Activated B cell treated with CpG ODN at 0.5 μM for 24 hours (primary cell): ENCODE data around the gene SAPCD2. TPM values are rescaled to one million over a fixed set of nuclear protein-coding genes. Genes with fewer than 3 reads are reported as not detected.

Source experiments
- ATAC-seq: fragments of 200-7000 bp; cut with Tn5 transposase; one replicate; pipeline ENCODE4 v1.10.0; 2021; ENCODE audit warnings: low read depth, mild to moderate bottlenecking, moderate library complexity
- CTCF ChIA-PET: fragments of 350-600 bp; sonication (Branson Sonifier 250); formaldehyde crosslinking; loops from one replicate; lab custom pipeline; 2021; ENCODE audit warnings: antibody characterized with exemption; lab: Charles Lee
- POLR2A ChIA-PET: fragments of 350-600 bp; sonication (Branson Sonifier 250); formaldehyde crosslinking; loops from one replicate; lab custom pipeline; 2021; ENCODE audit warnings: antibody characterized with exemption; lab: Charles Lee
- DNase-seq: peaks from one replicate; pipeline ENCODE4 v3.0.0; 2022
- H3K27ac Mint-ChIP-seq: one replicate; pipeline ENCODE4 v1.8.0; 2020; ENCODE audit warnings: mixed read lengths
- H3K27me3 Mint-ChIP-seq: one replicate; pipeline ENCODE4 v1.8.0; 2021; ENCODE audit warnings: mixed read lengths
- H3K36me3 Mint-ChIP-seq: one replicate; pipeline ENCODE4 v1.8.0; 2021; ENCODE audit warnings: low read depth, mixed read lengths
- H3K4me1 Mint-ChIP-seq: one replicate; pipeline ENCODE4 v1.8.0; 2021; ENCODE audit warnings: mixed read lengths
- H3K4me3 Mint-ChIP-seq: one replicate; pipeline ENCODE4 v1.8.0; 2020; ENCODE audit warnings: mild to moderate bottlenecking, mixed read lengths
- H3K9me3 Mint-ChIP-seq: one replicate; pipeline ENCODE4 v1.8.0; 2020; ENCODE audit warnings: mixed read lengths
- intact Hi-C: fragments of 100-400 bp; cut with micrococcal nuclease; formaldehyde crosslinking; loops from one replicate; pipeline ENCODE4 v1.15.1; 2024
- total RNA-seq: library from RNA; stranded (reverse); gene quantifications from 2 replicates; pipeline ENCODE4 v1.2.3, GENCODE V29; 2022
- TF ChIP-seq, protein P1 (sequence below): fragments of 200-600 bp; IDR thresholded peaks from one replicate; pipeline ENCODE4 v1.8.0; 2022; ENCODE audit warnings: antibody characterized with exemption, mild to moderate bottlenecking

Gene SAPCD2
- total RNA-seq, 1 donor from 2014 or later, result 0.80 TPM

- intact Hi-C loops, result no loop called here
- TF ChIP-seq, protein P1, sequence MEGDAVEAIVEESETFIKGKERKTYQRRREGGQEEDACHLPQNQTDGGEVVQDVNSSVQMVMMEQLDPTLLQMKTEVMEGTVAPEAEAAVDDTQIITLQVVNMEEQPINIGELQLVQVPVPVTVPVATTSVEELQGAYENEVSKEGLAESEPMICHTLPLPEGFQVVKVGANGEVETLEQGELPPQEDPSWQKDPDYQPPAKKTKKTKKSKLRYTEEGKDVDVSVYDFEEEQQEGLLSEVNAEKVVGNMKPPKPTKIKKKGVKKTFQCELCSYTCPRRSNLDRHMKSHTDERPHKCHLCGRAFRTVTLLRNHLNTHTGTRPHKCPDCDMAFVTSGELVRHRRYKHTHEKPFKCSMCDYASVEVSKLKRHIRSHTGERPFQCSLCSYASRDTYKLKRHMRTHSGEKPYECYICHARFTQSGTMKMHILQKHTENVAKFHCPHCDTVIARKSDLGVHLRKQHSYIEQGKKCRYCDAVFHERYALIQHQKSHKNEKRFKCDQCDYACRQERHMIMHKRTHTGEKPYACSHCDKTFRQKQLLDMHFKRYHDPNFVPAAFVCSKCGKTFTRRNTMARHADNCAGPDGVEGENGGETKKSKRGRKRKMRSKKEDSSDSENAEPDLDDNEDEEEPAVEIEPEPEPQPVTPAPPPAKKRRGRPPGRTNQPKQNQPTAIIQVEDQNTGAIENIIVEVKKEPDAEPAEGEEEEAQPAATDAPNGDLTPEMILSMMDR, result no peak
Observed at GRCh38 chr9:137110147-137110910, 40.0 kb upstream of the SAPCD2 start.

DNA sequence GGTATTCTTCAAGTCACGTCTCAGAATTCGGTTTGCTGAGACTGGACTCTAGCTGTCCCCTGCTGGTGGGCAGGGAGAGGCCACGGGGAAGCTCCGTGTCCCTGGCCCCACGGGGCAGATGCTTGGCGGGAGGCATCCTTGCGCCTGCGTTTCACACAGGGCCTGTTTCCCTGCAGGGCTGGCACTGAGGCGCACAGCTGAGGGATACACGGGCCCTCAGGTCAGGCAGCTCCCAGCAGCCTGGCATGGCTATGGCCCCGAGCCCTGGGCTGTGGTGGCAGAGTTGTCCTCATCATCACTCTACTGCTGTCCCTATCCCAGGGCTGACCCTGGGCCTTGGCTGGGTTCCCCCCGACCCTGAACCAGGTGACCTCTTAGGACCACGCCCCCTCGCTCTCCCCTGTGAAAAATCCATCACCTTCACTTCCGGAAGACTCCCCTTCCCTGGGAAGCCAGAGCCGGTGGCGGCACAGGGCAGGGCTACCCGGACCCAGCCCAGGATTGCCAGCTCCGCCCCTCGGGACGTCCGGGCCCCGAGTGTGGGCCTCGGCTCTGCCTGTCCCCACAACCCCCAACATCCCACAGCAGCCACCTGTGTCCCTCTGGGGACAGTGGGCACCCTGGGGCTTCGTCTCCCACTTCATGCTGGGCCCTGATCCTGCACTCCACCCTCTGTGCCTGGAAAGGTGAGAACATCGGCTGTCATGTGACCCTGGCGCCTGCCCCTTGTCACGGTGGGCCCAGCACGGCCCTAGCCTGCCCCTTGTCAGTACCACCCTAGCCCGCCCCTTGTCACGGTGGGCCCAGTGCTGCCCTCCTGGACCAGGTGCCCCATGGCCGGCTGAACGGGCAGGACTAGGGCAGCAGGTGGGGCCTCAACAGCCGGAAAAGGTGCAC is 39.1 kb upstream of the SAPCD2 start:
- no peak overlapping the region for H3K27ac Mint-ChIP-seq
- ATAC-seq, result no peak
- H3K36me3 Mint-ChIP-seq, result peaks cover 31% of the 10 kb centered on the region
- POLR2A ChIA-PET, result interaction anchor here (0.5 to 0.6 kb wide), 2 partner anchors 23 to 42 kb away, joined by 3 read pairs; no protein-coding TSS in a partner anchor
- no peak overlapping the region for H3K4me3 Mint-ChIP-seq
- TF ChIP-seq, protein P1, result no peak
- H3K27me3 Mint-ChIP-seq, result no peaks in the 10 kb centered on the region
- no peak for DNase-seq
- H3K4me1 Mint-ChIP-seq, result peaks cover 8% of the 10 kb centered on the region
- CTCF ChIA-PET, result no interaction called here
- intact Hi-C loops, result no loop called here
- no peaks in the 10 kb centered on the region for H3K9me3 Mint-ChIP-seq

More at GRCh38 chr9:137110147-137110910, 40.0 kb upstream of the SAPCD2 start:
- H3K4me3 Mint-ChIP-seq, result no peak overlapping the region
- peaks cover 8% of the 10 kb centered on the region for H3K4me1 Mint-ChIP-seq
- ATAC-seq, result no peak
- peaks cover 31% of the 10 kb centered on the region for H3K36me3 Mint-ChIP-seq
- ChIA-PET CTCF (no interaction called here), POLR2A (no interaction called here)
- no peaks in the 10 kb centered on the region for H3K27me3 Mint-ChIP-seq
- H3K27ac Mint-ChIP-seq, result no peak overlapping the region
- H3K9me3 Mint-ChIP-seq, result no peaks in the 10 kb centered on the region
- no peak for DNase-seq

GRCh38 chr9:137108608-137109249 is 38.4 kb upstream of the SAPCD2 start:
- H3K4me1 Mint-ChIP-seq, result peaks cover 8% of the 10 kb centered on the region
- peaks cover 31% of the 10 kb centered on the region for H3K36me3 Mint-ChIP-seq
- H3K27ac Mint-ChIP-seq, result no peak overlapping the region
- no peak overlapping the region for H3K4me3 Mint-ChIP-seq
- ChIA-PET CTCF (no interaction called here), POLR2A (interaction anchor here (0.5 to 0.6 kb wide), 3 partner anchors 14 to 41 kb away, joined by 3 to 8 read pairs (median 3); no protein-coding TSS in a partner anchor)
- intact Hi-C loops, result no loop called here
- H3K27me3 Mint-ChIP-seq, result no peaks in the 10 kb centered on the region
- ATAC-seq (no peak), DNase-seq (no peak)
- TF ChIP-seq, protein P1, result no peak
- no peaks in the 10 kb centered on the region for H3K9me3 Mint-ChIP-seq

GRCh38 chr9:137107982-137108381 is 37.6 kb upstream of the SAPCD2 start:
- DNase-seq, result no peak
- Mint-ChIP-seq H3K4me3 (no peak overlapping the region), H3K36me3 (peaks cover 29% of the 10 kb centered on the region), H3K27ac (no peak overlapping the region), H3K4me1 (peaks cover 2% of the 10 kb centered on the region), H3K9me3 (no peaks in the 10 kb centered on the region), H3K27me3 (no peaks in the 10 kb centered on the region)
- TF ChIP-seq, protein P1, result no peak
- intact Hi-C loops, result no loop called here
- ChIA-PET CTCF (no interaction called here), POLR2A (no interaction called here)
- ATAC-seq, result no peak
